Neural cell (in vitro differentiated cells): ENCODE measurements around the gene APEX1. TPM values are rescaled to one million over a fixed set of nuclear protein-coding genes. Genes with fewer than 3 reads are reported as not detected.

ENCODE experiments used
- H2AFZ ChIP-seq: fragments of 200-600, 300-800 bp; sonication (generic), shearing (Covaris generic); 2 replicates; pipeline ENCODE4 v1.6.0; 2014; ENCODE audit warnings: low read depth, mild to moderate bottlenecking, antibody characterized with exemption, low read length, moderate library complexity
- H3F3A ChIP-seq: fragments of 200-600 bp; shearing (Covaris generic); 2 replicates; pipeline ENCODE4 v1.6.1; 2016; ENCODE audit warnings: mild to moderate bottlenecking, moderate library complexity, mixed read lengths, antibody characterized with exemption, low read length; ENCODE audit not compliant: insufficient read depth, poor library complexity, severe bottlenecking
- H3K27ac ChIP-seq: fragments of 200-600, 300-800 bp; sonication (generic), shearing (Covaris generic); 2 replicates; pipeline ENCODE4 v1.5.1; 2014; ENCODE audit warnings: mild to moderate bottlenecking, low read length, moderate library complexity
- H3K27me3 ChIP-seq: fragments of 300-800, 200-600 bp; sonication (generic), shearing (Covaris generic); 2 replicates; pipeline ENCODE4 v1.6.0; 2014; ENCODE audit warnings: mild to moderate bottlenecking, low read depth, low read length, moderate library complexity; ENCODE audit not compliant: insufficient read depth
- H3K36me3 ChIP-seq: fragments of 300-800, 200-600 bp; sonication (generic), shearing (Covaris generic); 2 replicates; pipeline ENCODE4 v1.5.1; 2014; ENCODE audit warnings: mild to moderate bottlenecking, antibody characterized with exemption, low read length, moderate library complexity; ENCODE audit not compliant: insufficient read depth
- H3K4me2 ChIP-seq: fragments of 300-800, 200-600 bp; sonication (generic), shearing (Covaris generic); 2 replicates; pipeline ENCODE4 v1.6.0; 2014; ENCODE audit warnings: mild to moderate bottlenecking, low read length
- H3K4me3 ChIP-seq: fragments of 300-800, 200-600 bp; sonication (generic), shearing (Covaris generic); 2 replicates; pipeline ENCODE4 v1.5.1; 2014; ENCODE audit warnings: mild to moderate bottlenecking, low read length, moderate library complexity
- H3K79me2 ChIP-seq: fragments of 200-600 bp; shearing (Covaris generic); replicated peaks from 2 replicates; pipeline ENCODE4 v1.6.0; 2014; ENCODE audit warnings: mild to moderate bottlenecking, low read length, moderate library complexity; ENCODE audit not compliant: insufficient read depth
- H3K9ac ChIP-seq: fragments of 300-800, 200-600 bp; sonication (generic), shearing (Covaris generic); 2 replicates; pipeline ENCODE4 v1.6.1; 2016; ENCODE audit warnings: mild to moderate bottlenecking, low read length, mixed read lengths
- H3K9me2 ChIP-seq: fragments of 200-600 bp; shearing (Covaris generic); 2 replicates; pipeline ENCODE4 v1.6.1; 2016; ENCODE audit warnings: mild to moderate bottlenecking, low read length, mixed read lengths; ENCODE audit not compliant: insufficient read depth
- H3K9me3 ChIP-seq: fragments of 200-600, 300-800 bp; sonication (generic), shearing (Covaris generic); 2 replicates; pipeline ENCODE4 v1.6.1; 2016; ENCODE audit warnings: mild to moderate bottlenecking, mixed run types, low read length, moderate library complexity, mixed read lengths
- H4K20me1 ChIP-seq: fragments of 200-600 bp; shearing (Covaris generic); 2 replicates; pipeline ENCODE4 v1.6.1; 2016; ENCODE audit warnings: mild to moderate bottlenecking, mixed run types; ENCODE audit not compliant: insufficient read depth
- CTCF ChIP-seq: fragments of 450-650 bp; IDR thresholded peaks from 2 replicates; pipeline ENCODE4 v1.5.1; 2014; ENCODE audit warnings: antibody characterized with exemption, mild to moderate bottlenecking, moderate library complexity; ENCODE audit not compliant: poor library complexity, severe bottlenecking
- EP300 ChIP-seq: fragments of 450-650 bp; conservative IDR thresholded peaks from 2 replicates; pipeline ENCODE4 v1.6.1; 2014; ENCODE audit warnings: antibody characterized with exemption, mild to moderate bottlenecking, moderate library complexity; ENCODE audit not compliant: poor library complexity, severe bottlenecking
- EZH2 ChIP-seq: fragments of 200-600, 300-800 bp; shearing (Covaris generic), sonication (generic); IDR thresholded peaks from 2 replicates; pipeline ENCODE4 v1.6.1; 2014; ENCODE audit warnings: antibody characterized with exemption, low read length, borderline replicate concordance, mild to moderate bottlenecking; ENCODE audit not compliant: insufficient read depth, poor library complexity, severe bottlenecking
- MXI1 ChIP-seq: fragments of 450-650 bp; conservative IDR thresholded peaks from 2 replicates; pipeline ENCODE4 v1.6.1; 2014; ENCODE audit warnings: antibody characterized with exemption, mild to moderate bottlenecking; ENCODE audit not compliant: poor library complexity, severe bottlenecking
- POLR2AphosphoS5 ChIP-seq: IDR thresholded peaks from 2 replicates; pipeline ENCODE4 v1.6.1; 2012
- RAD21 ChIP-seq: fragments of 450-650 bp; conservative IDR thresholded peaks from 2 replicates; pipeline ENCODE4 v1.6.1; 2014; ENCODE audit warnings: antibody characterized with exemption, mild to moderate bottlenecking, moderate library complexity
- REST ChIP-seq: IDR thresholded peaks from 2 replicates; pipeline ENCODE4 v1.6.1; 2012; ENCODE audit warnings: borderline replicate concordance
- SMC3 ChIP-seq: fragments of 450-650 bp; conservative IDR thresholded peaks from 2 replicates; pipeline ENCODE4 v1.6.1; 2014; ENCODE audit warnings: antibody characterized with exemption, mild to moderate bottlenecking, moderate library complexity; ENCODE audit not compliant: poor library complexity
- TAF1 ChIP-seq: IDR thresholded peaks from 2 replicates; pipeline ENCODE4 v1.6.1; 2012; ENCODE audit warnings: low read depth
- polyA plus RNA-seq: library from polyadenylated mRNA; depleted of rRNA; stranded (reverse); fragments of >200 nt; gene quantifications from 2 replicates; pipeline ENCODE4 v1.2.3, GENCODE V29; 2014

Gene APEX1
- polyA plus RNA-seq, 1 donor from 2014 or later = 44.5 TPM

GRCh38 chr14:20482382-20482781, 27.4 kb downstream of the APEX1 start:
- H3K27ac ChIP-seq = no peak overlapping the region
- H3K27me3 ChIP-seq = no peaks in the 10 kb centered on the region
- H3F3A ChIP-seq = no peaks in the 10 kb centered on the region
- no peak overlapping the region for H3K4me2 ChIP-seq
- no peaks in the 10 kb centered on the region for H3K9me3 ChIP-seq
- no peaks in the 10 kb centered on the region for H3K9me2 ChIP-seq
- no peaks in the 10 kb centered on the region for H4K20me1 ChIP-seq
- no peaks in the 10 kb centered on the region for H3K79me2 ChIP-seq
- TF ChIP-seq EZH2 (no peak), MXI1 (no peak), SMC3 (no peak), RAD21 (no peak), POLR2AphosphoS5 (no peak), EP300 (no peak), CTCF (no peak), TAF1 (no peak), REST (no peak)
- no peak overlapping the region for H3K9ac ChIP-seq
- H3K4me3 ChIP-seq = no peak overlapping the region
- H3K36me3 ChIP-seq = no peaks in the 10 kb centered on the region
- no peak overlapping the region for H2AFZ ChIP-seq

- Histone ChIP-seq H3K4me2 (no peak overlapping the region), H3F3A (no peaks in the 10 kb centered on the region), H3K27ac (no peak overlapping the region), H2AFZ (no peak overlapping the region), H3K9ac (no peak overlapping the region), H3K27me3 (no peaks in the 10 kb centered on the region), H3K79me2 (no peaks in the 10 kb centered on the region), H3K4me3 (no peak overlapping the region), H4K20me1 (no peaks in the 10 kb centered on the region), H3K9me3 (no peaks in the 10 kb centered on the region), H3K36me3 (no peaks in the 10 kb centered on the region), H3K9me2 (no peaks in the 10 kb centered on the region)
- TF ChIP-seq MXI1 (no peak), CTCF (no peak), RAD21 (no peak), TAF1 (no peak), POLR2AphosphoS5 (no peak), EZH2 (no peak), SMC3 (no peak), REST (no peak), EP300 (no peak)
Measured at GRCh38 chr14:20485900-20486299, 30.9 kb downstream of the APEX1 start.
